HG03571 (cell line): ENCODE data around the gene SLC35B2.

ENCODE experiments used
- ATAC-seq: cut with Tn5 transposase; IDR thresholded peaks from one replicate; pipeline ENCODE4 v1.9.1; 2021; ENCODE audit not compliant: unreplicated experiment

The SLC35B2 gene

GRCh38 chr6:44286747-44287146, 29.4 kb upstream of the SLC35B2 start:
- no peak for ATAC-seq

GRCh38 chr6:44286285-44286565, 28.9 kb upstream of the SLC35B2 start:
- no peak for ATAC-seq

GRCh38 chr6:44285552-44286284, 28.4 kb upstream of the SLC35B2 start:
- ATAC-seq, result no peak

- no peak for ATAC-seq
Measured at GRCh38 chr6:44284867-44285266, 27.5 kb upstream of the SLC35B2 start.

- ATAC-seq, result no peak
Measured at GRCh38 chr6:44284121-44284520, 26.8 kb upstream of the SLC35B2 start.

GRCh38 chr6:44278774-44279697, 21.7 kb upstream of the SLC35B2 start:
- ATAC-seq, result no peak

- ATAC-seq, result no peak
Measured at GRCh38 chr6:44278315-44278714, 21.0 kb upstream of the SLC35B2 start.

GRCh38 chr6:44277763-44278162, 20.4 kb upstream of the SLC35B2 start:
- ATAC-seq, result no peak

GRCh38 chr6:44276667-44277640, 19.6 kb upstream of the SLC35B2 start:
- ATAC-seq, result no peak

GRCh38 chr6:44275749-44276648, 18.7 kb upstream of the SLC35B2 start:
- ATAC-seq, result no peak

- no peak for ATAC-seq
Measured at GRCh38 chr6:44275271-44275748, 18.0 kb upstream of the SLC35B2 start.

GRCh38 chr6:44273617-44274016, 16.3 kb upstream of the SLC35B2 start:
- no peak for ATAC-seq

GRCh38 chr6:44272999-44273566, 15.8 kb upstream of the SLC35B2 start:
- ATAC-seq, result no peak

- no peak for ATAC-seq
Measured at GRCh38 chr6:44272529-44272928, 15.2 kb upstream of the SLC35B2 start.

- ATAC-seq, result no peak
Measured at GRCh38 chr6:44271914-44272313, 14.6 kb upstream of the SLC35B2 start.

GRCh38 chr6:44271406-44271723, 14.0 kb upstream of the SLC35B2 start:
- no peak for ATAC-seq

GRCh38 chr6:44270526-44271405, 13.4 kb upstream of the SLC35B2 start:
- ATAC-seq, result no peak

- ATAC-seq, result no peak
Measured at GRCh38 chr6:44269921-44270525, 12.7 kb upstream of the SLC35B2 start, which contains the start of gene TMEM151B. Gene TMEM151B, plus strand, starts transcription at chr6:44270450. Its CDS starts 293 bp downstream, at chr6:44270743.
